SK-N-SH treated with all-trans-retinoic acid at 6 μM for 48 hours (cell line): ENCODE data around the gene PARPBP.

Source experiments
- ATAC-seq: fragments of 200-7000 bp; cut with Tn5 transposase; 3 replicates; pipeline ENCODE4 v1.9.1; 2020; ENCODE audit warnings: mild to moderate bottlenecking, moderate library complexity
- ARNTL ChIP-seq: fragments of 450-650 bp; formaldehyde crosslinking; IDR thresholded peaks from 2 replicates; pipeline ENCODE4 v1.5.0; 2020; ENCODE audit warnings: low read depth, mild to moderate bottlenecking, moderate library complexity, borderline replicate concordance
- BACH2 ChIP-seq: fragments of 250-450 bp; sonication (Bioruptor Pico); IDR thresholded peaks from 2 replicates; pipeline ENCODE4 v1.9.0; 2021; ENCODE audit warnings: mild to moderate bottlenecking, borderline replicate concordance
- CSDC2 ChIP-seq: fragments of 250-450 bp; sonication (Bioruptor Pico); IDR thresholded peaks from 2 replicates; pipeline ENCODE4 v1.5.0; 2020; ENCODE audit warnings: mild to moderate bottlenecking, moderate library complexity
- ESRRG ChIP-seq: fragments of 250-450 bp; sonication (Bioruptor Pico); IDR thresholded peaks from 2 replicates; pipeline ENCODE4 v1.6.1; 2021; ENCODE audit warnings: mild to moderate bottlenecking
- GLIS3 ChIP-seq: fragments of 250-450 bp; sonication (Bioruptor Pico); IDR thresholded peaks from 2 replicates; pipeline ENCODE4 v1.5.0; 2020; ENCODE audit warnings: mild to moderate bottlenecking, moderate library complexity
- ISL1 ChIP-seq: fragments of 250-450 bp; sonication (Bioruptor Pico); IDR thresholded peaks from 2 replicates; pipeline ENCODE4 v2.1.2; 2022; ENCODE audit warnings: mild to moderate bottlenecking, moderate library complexity
- OSR1 ChIP-seq: fragments of 250-450 bp; sonication (Bioruptor Pico); IDR thresholded peaks from 2 replicates; pipeline ENCODE4 v1.8.0; 2022; ENCODE audit warnings: moderate library complexity, mild to moderate bottlenecking, inconsistent platforms
- RARB ChIP-seq: fragments of 250-450 bp; sonication (Bioruptor Pico); IDR thresholded peaks from 2 replicates; pipeline ENCODE4 v1.8.0; 2021; ENCODE audit warnings: mild to moderate bottlenecking, moderate library complexity
- SNAI2 ChIP-seq: fragments of 250-450 bp; sonication (Bioruptor Pico); IDR thresholded peaks from 2 replicates; pipeline ENCODE4 v1.5.0; 2020; ENCODE audit warnings: mild to moderate bottlenecking, moderate library complexity
- TCF4 ChIP-seq: fragments of 250-450 bp; sonication (Bioruptor Pico); IDR thresholded peaks from 2 replicates; pipeline ENCODE4 v1.8.0; 2021; ENCODE audit warnings: mild to moderate bottlenecking, moderate library complexity, borderline replicate concordance
- ZC3H10 ChIP-seq: fragments of 250-450 bp; sonication (Bioruptor Pico); IDR thresholded peaks from 2 replicates; pipeline ENCODE4 v1.5.1; 2021; ENCODE audit warnings: mild to moderate bottlenecking, moderate library complexity
- ZFP3 ChIP-seq: fragments of 250-450 bp; sonication (Bioruptor Pico); IDR thresholded peaks from 2 replicates; pipeline ENCODE4 v1.5.0; 2020; ENCODE audit warnings: mild to moderate bottlenecking, moderate library complexity
- ZFP30 ChIP-seq: fragments of 450-650 bp; formaldehyde crosslinking; IDR thresholded peaks from 2 replicates; pipeline ENCODE4 v1.5.0; 2022; ENCODE audit warnings: mild to moderate bottlenecking, moderate library complexity
- ZNF565 ChIP-seq: fragments of 450-650 bp; formaldehyde crosslinking; conservative IDR thresholded peaks from 2 replicates; pipeline ENCODE4 v1.5.0; 2020; ENCODE audit warnings: low read depth, mild to moderate bottlenecking, moderate library complexity
- ZNF8 ChIP-seq: fragments of 450-650 bp; formaldehyde crosslinking; IDR thresholded peaks from 2 replicates; pipeline ENCODE4 v1.5.0; 2020; ENCODE audit warnings: mild to moderate bottlenecking, moderate library complexity
- TF ChIP-seq, protein P1 (sequence below): fragments of 250-450 bp; sonication (Bioruptor Pico); IDR thresholded peaks from 2 replicates; pipeline ENCODE4 v1.5.0; 2020; ENCODE audit warnings: mild to moderate bottlenecking, moderate library complexity
- TF ChIP-seq, protein P2 (sequence below): fragments of 250-450 bp; sonication (Bioruptor Pico); IDR thresholded peaks from 2 replicates; pipeline ENCODE4 v1.8.0; 2021; ENCODE audit warnings: low read depth, mild to moderate bottlenecking, moderate library complexity, borderline replicate concordance
- TF ChIP-seq, protein P3 (sequence below): fragments of 250-450 bp; sonication (Bioruptor Pico); IDR thresholded peaks from 2 replicates; pipeline ENCODE4 v1.5.1; 2021; ENCODE audit warnings: mild to moderate bottlenecking, moderate library complexity
- TF ChIP-seq, protein P4 (sequence below): fragments of 250-450 bp; sonication (Bioruptor Pico); IDR thresholded peaks from 2 replicates; pipeline ENCODE4 v1.5.1; 2020; ENCODE audit warnings: low read depth, mild to moderate bottlenecking, moderate library complexity

PARPBP gene

DNA sequence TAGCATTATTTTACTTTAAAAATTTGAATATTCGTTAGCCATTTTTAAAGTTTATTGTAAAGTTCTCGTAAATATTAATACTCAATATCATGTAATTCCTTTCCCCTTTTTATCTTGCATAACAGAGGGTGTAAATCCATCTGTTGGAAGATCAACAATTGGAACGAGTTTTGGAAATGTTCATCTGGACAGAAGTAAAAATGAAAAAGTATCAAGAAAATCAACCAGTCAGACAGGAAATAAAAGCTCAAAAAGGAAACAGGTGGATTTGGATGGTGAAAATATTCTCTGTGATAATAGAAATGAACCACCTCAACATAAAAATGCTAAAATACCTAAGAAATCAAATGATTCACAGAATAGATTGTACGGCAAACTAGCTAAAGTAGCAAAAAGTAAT, 75.8 kb downstream of the PARPBP start (continued):
- TF ChIP-seq, protein P1, sequence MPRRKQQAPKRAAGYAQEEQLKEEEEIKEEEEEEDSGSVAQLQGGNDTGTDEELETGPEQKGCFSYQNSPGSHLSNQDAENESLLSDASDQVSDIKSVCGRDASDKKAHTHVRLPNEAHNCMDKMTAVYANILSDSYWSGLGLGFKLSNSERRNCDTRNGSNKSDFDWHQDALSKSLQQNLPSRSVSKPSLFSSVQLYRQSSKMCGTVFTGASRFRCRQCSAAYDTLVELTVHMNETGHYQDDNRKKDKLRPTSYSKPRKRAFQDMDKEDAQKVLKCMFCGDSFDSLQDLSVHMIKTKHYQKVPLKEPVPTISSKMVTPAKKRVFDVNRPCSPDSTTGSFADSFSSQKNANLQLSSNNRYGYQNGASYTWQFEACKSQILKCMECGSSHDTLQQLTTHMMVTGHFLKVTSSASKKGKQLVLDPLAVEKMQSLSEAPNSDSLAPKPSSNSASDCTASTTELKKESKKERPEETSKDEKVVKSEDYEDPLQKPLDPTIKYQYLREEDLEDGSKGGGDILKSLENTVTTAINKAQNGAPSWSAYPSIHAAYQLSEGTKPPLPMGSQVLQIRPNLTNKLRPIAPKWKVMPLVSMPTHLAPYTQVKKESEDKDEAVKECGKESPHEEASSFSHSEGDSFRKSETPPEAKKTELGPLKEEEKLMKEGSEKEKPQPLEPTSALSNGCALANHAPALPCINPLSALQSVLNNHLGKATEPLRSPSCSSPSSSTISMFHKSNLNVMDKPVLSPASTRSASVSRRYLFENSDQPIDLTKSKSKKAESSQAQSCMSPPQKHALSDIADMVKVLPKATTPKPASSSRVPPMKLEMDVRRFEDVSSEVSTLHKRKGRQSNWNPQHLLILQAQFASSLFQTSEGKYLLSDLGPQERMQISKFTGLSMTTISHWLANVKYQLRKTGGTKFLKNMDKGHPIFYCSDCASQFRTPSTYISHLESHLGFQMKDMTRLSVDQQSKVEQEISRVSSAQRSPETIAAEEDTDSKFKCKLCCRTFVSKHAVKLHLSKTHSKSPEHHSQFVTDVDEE: no peak
- TF ChIP-seq ZFP3 (CRISPR knock-in tag): no peak
- TF ChIP-seq CSDC2 (CRISPR knock-in tag): no peak
- TF ChIP-seq ISL1: no peak
- TF ChIP-seq TCF4 (CRISPR knock-in tag): no peak
- TF ChIP-seq RARB (CRISPR knock-in tag): no peak
- TF ChIP-seq GLIS3 (CRISPR knock-in tag): no peak

DNA sequence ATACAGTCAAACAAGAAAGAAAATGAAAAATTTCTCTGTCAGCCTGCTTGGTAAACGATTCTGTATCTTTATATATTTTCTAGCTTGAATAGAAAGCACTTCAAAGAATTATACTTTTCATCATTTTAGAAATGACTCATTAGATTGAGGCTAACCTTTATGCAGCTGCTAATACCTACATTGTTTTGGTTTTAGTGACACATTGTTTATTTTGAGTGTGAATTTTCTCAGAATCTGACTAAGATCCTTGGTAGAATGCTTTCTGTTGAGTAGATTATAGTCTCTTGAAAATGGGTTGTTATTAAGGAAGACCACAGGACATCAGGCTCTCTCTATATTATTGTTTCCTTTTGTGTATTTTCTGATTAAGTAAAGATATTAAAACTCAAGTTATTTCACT, 77.8 kb downstream of the PARPBP start, which contains the start of gene PMCH:
Gene PMCH (minus strand): TSS at position 45 of the 400 bp plus-strand sequence. CDS start 63 bp downstream, outside the sequence.
- ATAC-seq: no peak
- TF ChIP-seq OSR1: no peak
- no peak for TF ChIP-seq ZFP30 (CRISPR knock-in tag)
- no peak for TF ChIP-seq ARNTL
- TF ChIP-seq SNAI2 (CRISPR knock-in tag): no peak
- TF ChIP-seq ZFP3 (CRISPR knock-in tag): no peak
- no peak for TF ChIP-seq RARB (CRISPR knock-in tag)
- TF ChIP-seq ESRRG (CRISPR knock-in tag): no peak
- TF ChIP-seq, protein P2, sequence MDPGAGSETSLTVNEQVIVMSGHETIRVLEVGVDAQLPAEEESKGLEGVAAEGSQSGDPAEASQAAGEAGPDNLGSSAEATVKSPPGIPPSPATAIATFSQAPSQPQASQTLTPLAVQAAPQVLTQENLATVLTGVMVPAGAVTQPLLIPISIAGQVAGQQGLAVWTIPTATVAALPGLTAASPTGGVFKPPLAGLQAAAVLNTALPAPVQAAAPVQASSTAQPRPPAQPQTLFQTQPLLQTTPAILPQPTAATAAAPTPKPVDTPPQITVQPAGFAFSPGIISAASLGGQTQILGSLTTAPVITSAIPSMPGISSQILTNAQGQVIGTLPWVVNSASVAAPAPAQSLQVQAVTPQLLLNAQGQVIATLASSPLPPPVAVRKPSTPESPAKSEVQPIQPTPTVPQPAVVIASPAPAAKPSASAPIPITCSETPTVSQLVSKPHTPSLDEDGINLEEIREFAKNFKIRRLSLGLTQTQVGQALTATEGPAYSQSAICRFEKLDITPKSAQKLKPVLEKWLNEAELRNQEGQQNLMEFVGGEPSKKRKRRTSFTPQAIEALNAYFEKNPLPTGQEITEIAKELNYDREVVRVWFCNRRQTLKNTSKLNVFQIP (CRISPR knock-in tag): no peak
- TF ChIP-seq ZNF565 (CRISPR knock-in tag): no peak
- TF ChIP-seq, protein P3, sequence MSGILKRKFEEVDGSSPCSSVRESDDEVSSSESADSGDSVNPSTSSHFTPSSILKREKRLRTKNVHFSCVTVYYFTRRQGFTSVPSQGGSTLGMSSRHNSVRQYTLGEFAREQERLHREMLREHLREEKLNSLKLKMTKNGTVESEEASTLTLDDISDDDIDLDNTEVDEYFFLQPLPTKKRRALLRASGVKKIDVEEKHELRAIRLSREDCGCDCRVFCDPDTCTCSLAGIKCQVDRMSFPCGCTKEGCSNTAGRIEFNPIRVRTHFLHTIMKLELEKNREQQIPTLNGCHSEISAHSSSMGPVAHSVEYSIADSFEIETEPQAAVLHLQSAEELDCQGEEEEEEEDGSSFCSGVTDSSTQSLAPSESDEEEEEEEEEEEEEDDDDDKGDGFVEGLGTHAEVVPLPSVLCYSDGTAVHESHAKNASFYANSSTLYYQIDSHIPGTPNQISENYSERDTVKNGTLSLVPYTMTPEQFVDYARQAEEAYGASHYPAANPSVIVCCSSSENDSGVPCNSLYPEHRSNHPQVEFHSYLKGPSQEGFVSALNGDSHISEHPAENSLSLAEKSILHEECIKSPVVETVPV (CRISPR knock-in tag): no peak

DNA sequence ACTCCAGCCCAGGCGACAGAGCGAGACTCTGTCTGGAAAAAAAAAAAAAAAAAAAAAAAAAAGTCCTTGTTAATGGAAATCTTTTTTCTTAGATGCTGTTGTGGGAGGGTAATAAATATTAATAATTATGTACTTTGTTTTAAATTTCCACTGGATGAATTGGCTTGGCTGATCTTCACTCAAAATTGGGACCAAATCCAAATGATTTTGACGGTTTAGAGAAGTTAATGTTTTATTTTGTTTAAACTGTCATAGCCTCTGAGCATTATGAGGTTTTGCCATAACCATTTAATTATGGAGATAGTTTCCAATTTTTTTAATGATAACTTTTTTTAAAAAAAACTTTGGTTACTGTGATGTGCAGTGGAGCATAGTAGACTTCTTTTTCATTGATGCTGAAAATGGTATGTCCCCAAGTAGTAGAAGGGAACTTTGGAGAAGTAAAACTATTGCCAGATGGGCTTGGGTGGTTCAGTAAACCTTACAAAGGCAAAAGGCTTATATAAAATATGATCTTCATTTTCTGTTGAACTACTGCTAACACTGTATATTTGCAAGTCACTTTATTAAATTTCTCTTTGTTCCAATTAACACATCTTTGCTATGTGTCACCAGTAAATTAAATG, 81.6 kb downstream of the PARPBP start:
- no peak for ATAC-seq
- no peak for TF ChIP-seq ZFP30 (CRISPR knock-in tag)
- TF ChIP-seq OSR1: no peak
- TF ChIP-seq ZNF565 (CRISPR knock-in tag): no peak
- TF ChIP-seq TCF4 (CRISPR knock-in tag): no peak
- TF ChIP-seq ZC3H10 (CRISPR knock-in tag): no peak
- TF ChIP-seq SNAI2 (CRISPR knock-in tag): no peak
- no peak for TF ChIP-seq BACH2 (CRISPR knock-in tag)
- TF ChIP-seq ARNTL: no peak
- no peak for TF ChIP-seq ZFP3 (CRISPR knock-in tag)
- TF ChIP-seq ZNF8: no peak
- TF ChIP-seq, protein P3 (CRISPR knock-in tag): no peak

DNA sequence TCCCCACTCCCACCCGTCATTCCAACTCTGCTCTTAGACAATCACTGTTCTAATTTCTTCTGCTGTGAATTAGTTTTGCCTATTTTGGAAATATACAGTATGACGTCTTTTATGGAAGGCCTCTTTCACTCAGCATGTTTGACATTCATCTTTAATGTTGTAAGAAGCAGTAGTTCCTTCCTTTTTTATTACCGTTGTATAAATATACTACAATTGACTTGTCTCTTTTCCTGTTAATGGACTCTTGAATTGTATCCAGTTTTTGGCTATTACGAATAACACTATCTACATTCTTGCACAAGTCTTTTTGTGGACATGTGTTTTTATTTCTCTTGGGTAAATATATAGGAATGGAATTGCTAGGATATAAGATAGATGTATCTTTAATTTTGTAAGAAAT, 82.6 kb downstream of the PARPBP start:
- no peak for ATAC-seq
- TF ChIP-seq GLIS3 (CRISPR knock-in tag): no peak
- TF ChIP-seq ZFP3 (CRISPR knock-in tag): no peak
- TF ChIP-seq ZC3H10 (CRISPR knock-in tag): no peak
- TF ChIP-seq, protein P4, sequence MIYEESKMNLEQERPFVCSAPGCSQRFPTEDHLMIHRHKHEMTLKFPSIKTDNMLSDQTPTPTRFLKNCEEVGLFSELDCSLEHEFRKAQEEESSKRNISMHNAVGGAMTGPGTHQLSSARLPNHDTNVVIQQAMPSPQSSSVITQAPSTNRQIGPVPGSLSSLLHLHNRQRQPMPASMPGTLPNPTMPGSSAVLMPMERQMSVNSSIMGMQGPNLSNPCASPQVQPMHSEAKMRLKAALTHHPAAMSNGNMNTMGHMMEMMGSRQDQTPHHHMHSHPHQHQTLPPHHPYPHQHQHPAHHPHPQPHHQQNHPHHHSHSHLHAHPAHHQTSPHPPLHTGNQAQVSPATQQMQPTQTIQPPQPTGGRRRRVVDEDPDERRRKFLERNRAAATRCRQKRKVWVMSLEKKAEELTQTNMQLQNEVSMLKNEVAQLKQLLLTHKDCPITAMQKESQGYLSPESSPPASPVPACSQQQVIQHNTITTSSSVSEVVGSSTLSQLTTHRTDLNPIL (CRISPR knock-in tag): no peak
- no peak for TF ChIP-seq ZNF8
- TF ChIP-seq, protein P3 (CRISPR knock-in tag): no peak
- TF ChIP-seq, protein P1: no peak
- no peak for TF ChIP-seq RARB (CRISPR knock-in tag)
